Hematopoietic multipotent progenitor cell treated with erythropoietin and hydrocortisone succinate and interleukin-3 and kit ligand, for 15 days (in vitro differentiated cells): ENCODE measurements around the gene MSRB1.

Source experiments
- DNase-seq: peaks from one replicate; pipeline ENCODE4 v3.0.0-alpha.2; 2015; ENCODE audit warnings: low spot score

MSRB1 gene

GRCh38 chr16:1942810-1943726 is at the start of gene MSRB1:
Gene MSRB1, minus strand, starts transcription at chr16:1943199. Its CDS starts 43 bp downstream, at chr16:1943156.
- DNase-seq: peak; percentile 97

GRCh38 chr16:1991948-1992703 is 49.1 kb upstream of the MSRB1 start:
- peak; percentile 96 for DNase-seq

GRCh38 chr16:1991588-1991947 is 48.6 kb upstream of the MSRB1 start:
- DNase-seq: no peak

- no peak for DNase-seq
These were observed 48.1 kb upstream of the MSRB1 start for GRCh38 chr16:1991135-1991551.

GRCh38 chr16:1990351-1991134 is 47.5 kb upstream of the MSRB1 start:
- DNase-seq: no peak

- no peak for DNase-seq
These were observed 47.0 kb upstream of the MSRB1 start for GRCh38 chr16:1990101-1990350.

- DNase-seq: no peak
These were observed 46.5 kb upstream of the MSRB1 start, which contains the start of gene SYNGR3 for GRCh38 chr16:1989209-1990100. Gene SYNGR3, plus strand, starts transcription at chr16:1989970. Its CDS starts 133 bp downstream, at chr16:1990103.

- no peak for DNase-seq
These were observed 44.2 kb upstream of the MSRB1 start for GRCh38 chr16:1987198-1987597.

- no peak for DNase-seq
These were observed 42.6 kb upstream of the MSRB1 start for GRCh38 chr16:1985466-1986150.

GRCh38 chr16:1984347-1985225 is 41.6 kb upstream of the MSRB1 start:
- DNase-seq: peak; percentile 15

- DNase-seq: peak; percentile 76
These were observed 40.7 kb upstream of the MSRB1 start, which contains the start of gene GFER for GRCh38 chr16:1983544-1984346. Gene GFER, plus strand, starts transcription at chr16:1984193. Its CDS starts 26 bp downstream, at chr16:1984219.

GRCh38 chr16:1982991-1983543 is 40.1 kb upstream of the MSRB1 start:
- DNase-seq: no peak

- DNase-seq: no peak
These were observed 39.0 kb upstream of the MSRB1 start for GRCh38 chr16:1982013-1982433.

GRCh38 chr16:1981398-1981836 is 38.4 kb upstream of the MSRB1 start, which contains the start of gene NOXO1:
Gene NOXO1, minus strand, starts transcription at chr16:1981469. Its CDS starts 290 bp downstream, at chr16:1981179.
- DNase-seq: no peak

GRCh38 chr16:1980770-1981087 is 37.7 kb upstream of the MSRB1 start:
- DNase-seq: no peak

- no peak for DNase-seq
These were observed 37.2 kb upstream of the MSRB1 start for GRCh38 chr16:1980030-1980769.

- no peak for DNase-seq
These were observed 36.5 kb upstream of the MSRB1 start for GRCh38 chr16:1979271-1980029.
